ENCODE results near the gene LTC4S. TPM values are rescaled to one million over a fixed set of nuclear protein-coding genes. Genes with fewer than 3 reads are reported as not detected.
"Not testable (repeated sequence)": the region's sequence is repeated elsewhere in the genome, so short reads cannot be mapped to it uniquely, and the experiment has no call there.

Gene LTC4S
- polyA plus RNA-seq, 1 donor from 2014 or later, result 5.9 TPM

- no peaks in the 10 kb centered on the region for H3K79me2 ChIP-seq (replicated peaks; ENCODE audit: insufficient read depth, low read length)
- H3K4me3 ChIP-seq (ENCODE audit: low read length), result no peak overlapping the region
- no peaks in the 10 kb centered on the region for H4K20me1 ChIP-seq (ENCODE audit: insufficient read depth)
- no peaks in the 10 kb centered on the region for H3K9me3 ChIP-seq (ENCODE audit: low read length)
- H2AFZ ChIP-seq (ENCODE audit: low read depth, low read length), result no peak overlapping the region
- H3K27ac ChIP-seq (ENCODE audit: low read length), result no peak overlapping the region
- H3K9me2 ChIP-seq (ENCODE audit: insufficient read depth, low read length), result no peaks in the 10 kb centered on the region
- no peaks in the 10 kb centered on the region for H3F3A ChIP-seq (ENCODE audit: insufficient read depth, low read length, poor library complexity, severe bottlenecking)
- H3K9ac ChIP-seq (ENCODE audit: low read length), result no peak overlapping the region
- no peak overlapping the region for H3K4me2 ChIP-seq (ENCODE audit: low read length)
- H3K27me3 ChIP-seq (ENCODE audit: insufficient read depth, low read depth, low read length), result no peaks in the 10 kb centered on the region
- H3K36me3 ChIP-seq (ENCODE audit: insufficient read depth, low read length), result peaks cover 10% of the 10 kb centered on the region
- TF ChIP-seq, protein P1, sequence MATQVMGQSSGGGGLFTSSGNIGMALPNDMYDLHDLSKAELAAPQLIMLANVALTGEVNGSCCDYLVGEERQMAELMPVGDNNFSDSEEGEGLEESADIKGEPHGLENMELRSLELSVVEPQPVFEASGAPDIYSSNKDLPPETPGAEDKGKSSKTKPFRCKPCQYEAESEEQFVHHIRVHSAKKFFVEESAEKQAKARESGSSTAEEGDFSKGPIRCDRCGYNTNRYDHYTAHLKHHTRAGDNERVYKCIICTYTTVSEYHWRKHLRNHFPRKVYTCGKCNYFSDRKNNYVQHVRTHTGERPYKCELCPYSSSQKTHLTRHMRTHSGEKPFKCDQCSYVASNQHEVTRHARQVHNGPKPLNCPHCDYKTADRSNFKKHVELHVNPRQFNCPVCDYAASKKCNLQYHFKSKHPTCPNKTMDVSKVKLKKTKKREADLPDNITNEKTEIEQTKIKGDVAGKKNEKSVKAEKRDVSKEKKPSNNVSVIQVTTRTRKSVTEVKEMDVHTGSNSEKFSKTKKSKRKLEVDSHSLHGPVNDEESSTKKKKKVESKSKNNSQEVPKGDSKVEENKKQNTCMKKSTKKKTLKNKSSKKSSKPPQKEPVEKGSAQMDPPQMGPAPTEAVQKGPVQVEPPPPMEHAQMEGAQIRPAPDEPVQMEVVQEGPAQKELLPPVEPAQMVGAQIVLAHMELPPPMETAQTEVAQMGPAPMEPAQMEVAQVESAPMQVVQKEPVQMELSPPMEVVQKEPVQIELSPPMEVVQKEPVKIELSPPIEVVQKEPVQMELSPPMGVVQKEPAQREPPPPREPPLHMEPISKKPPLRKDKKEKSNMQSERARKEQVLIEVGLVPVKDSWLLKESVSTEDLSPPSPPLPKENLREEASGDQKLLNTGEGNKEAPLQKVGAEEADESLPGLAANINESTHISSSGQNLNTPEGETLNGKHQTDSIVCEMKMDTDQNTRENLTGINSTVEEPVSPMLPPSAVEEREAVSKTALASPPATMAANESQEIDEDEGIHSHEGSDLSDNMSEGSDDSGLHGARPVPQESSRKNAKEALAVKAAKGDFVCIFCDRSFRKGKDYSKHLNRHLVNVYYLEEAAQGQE (IDR thresholded peaks at IDR 0.05; ENCODE audit: borderline replicate concordance), result no peak
- TF ChIP-seq MXI1 (conservative IDR thresholded peaks at IDR 0.05; ENCODE audit: poor library complexity, severe bottlenecking), result no peak
- no peak for TF ChIP-seq POLR2AphosphoS5 (IDR thresholded peaks at IDR 0.05)
- TF ChIP-seq, protein P2, sequence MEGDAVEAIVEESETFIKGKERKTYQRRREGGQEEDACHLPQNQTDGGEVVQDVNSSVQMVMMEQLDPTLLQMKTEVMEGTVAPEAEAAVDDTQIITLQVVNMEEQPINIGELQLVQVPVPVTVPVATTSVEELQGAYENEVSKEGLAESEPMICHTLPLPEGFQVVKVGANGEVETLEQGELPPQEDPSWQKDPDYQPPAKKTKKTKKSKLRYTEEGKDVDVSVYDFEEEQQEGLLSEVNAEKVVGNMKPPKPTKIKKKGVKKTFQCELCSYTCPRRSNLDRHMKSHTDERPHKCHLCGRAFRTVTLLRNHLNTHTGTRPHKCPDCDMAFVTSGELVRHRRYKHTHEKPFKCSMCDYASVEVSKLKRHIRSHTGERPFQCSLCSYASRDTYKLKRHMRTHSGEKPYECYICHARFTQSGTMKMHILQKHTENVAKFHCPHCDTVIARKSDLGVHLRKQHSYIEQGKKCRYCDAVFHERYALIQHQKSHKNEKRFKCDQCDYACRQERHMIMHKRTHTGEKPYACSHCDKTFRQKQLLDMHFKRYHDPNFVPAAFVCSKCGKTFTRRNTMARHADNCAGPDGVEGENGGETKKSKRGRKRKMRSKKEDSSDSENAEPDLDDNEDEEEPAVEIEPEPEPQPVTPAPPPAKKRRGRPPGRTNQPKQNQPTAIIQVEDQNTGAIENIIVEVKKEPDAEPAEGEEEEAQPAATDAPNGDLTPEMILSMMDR (IDR thresholded peaks at IDR 0.05; ENCODE audit: poor library complexity, severe bottlenecking), result no peak
- TF ChIP-seq EZH2 (IDR thresholded peaks at IDR 0.05; ENCODE audit: borderline replicate concordance, insufficient read depth, low read length, poor library complexity, severe bottlenecking), result no peak
- no peak for TF ChIP-seq RAD21 (conservative IDR thresholded peaks at IDR 0.05)
- TF ChIP-seq EP300 (conservative IDR thresholded peaks at IDR 0.05; ENCODE audit: poor library complexity, severe bottlenecking), result no peak
- no peak for TF ChIP-seq TAF1 (IDR thresholded peaks at IDR 0.05; ENCODE audit: low read depth)
- TF ChIP-seq SMC3 (conservative IDR thresholded peaks at IDR 0.05; ENCODE audit: poor library complexity), result no peak
Observed at GRCh38 chr5:179834120-179834519, 40.3 kb downstream of the LTC4S start.

- H3K27me3 ChIP-seq (ENCODE audit: insufficient read depth, low read depth, low read length); H2AFZ ChIP-seq (ENCODE audit: low read depth, low read length); H3K9ac ChIP-seq (ENCODE audit: low read length); H3K9me3 ChIP-seq (ENCODE audit: low read length); H3K4me2 ChIP-seq (ENCODE audit: low read length); H3F3A ChIP-seq (ENCODE audit: insufficient read depth, low read length, poor library complexity, severe bottlenecking); H3K79me2 ChIP-seq (replicated peaks; ENCODE audit: insufficient read depth, low read length); H4K20me1 ChIP-seq (ENCODE audit: insufficient read depth); H3K27ac ChIP-seq (ENCODE audit: low read length); H3K4me3 ChIP-seq (ENCODE audit: low read length); H3K36me3 ChIP-seq (ENCODE audit: insufficient read depth, low read length); H3K9me2 ChIP-seq (ENCODE audit: insufficient read depth, low read length): not testable (repeated sequence)
Observed at GRCh38 chr5:179834871-179835270, 41.1 kb downstream of the LTC4S start.

Data from neural cell (in vitro differentiated cells).